HEK293 (cell line): ENCODE measurements around the gene ZNF260.
"Not testable (repeated sequence)": the region's sequence is repeated elsewhere in the genome, so short reads cannot be mapped to it uniquely, and the experiment has no call there.

ENCODE experiments used
- CTCF ChIA-PET: fragments of 350-600 bp; formaldehyde crosslinking; extraction: SDS; loops from one replicate; lab custom pipeline; 2021; ENCODE audit warnings: antibody characterized with exemption; lab: Yijun Ruan, JAX
- POLR2A ChIA-PET: fragments of 300-600 bp; formaldehyde crosslinking; extraction: SDS; loops from one replicate; lab custom pipeline; 2020; ENCODE audit warnings: antibody characterized with exemption, inconsistent platforms; lab: Yijun Ruan, JAX
- H3K27ac ChIP-seq: fragments of 200-500 bp; sonication (Bioruptor generic); 2 replicates; pipeline ENCODE4 v1.5.1; 2014; ENCODE audit warnings: low read depth, low read length, control low read depth, inconsistent platforms; ENCODE audit errors: extremely low read depth
- H3K36me3 ChIP-seq, 2 experiments: fragments of 200-500 bp in 1 of 2; sonication (Bioruptor generic) in 1 of 2; 1 replicate in 1 of 2; 2 replicates in 1 of 2; pipeline ENCODE4 v1.5.1; 2014 to 2017; ENCODE audit warnings: inconsistent platforms in 2 of 2, low read length in 2 of 2; ENCODE audit not compliant: control insufficient read depth in 2 of 2, insufficient read depth in 1 of 2
- H3K4me1 ChIP-seq: fragments of 200-500 bp; sonication (Bioruptor generic); 2 replicates; pipeline ENCODE4 v1.5.1; 2014; ENCODE audit warnings: mild to moderate bottlenecking, low read length, inconsistent platforms; ENCODE audit not compliant: control insufficient read depth, insufficient read depth
- H3K4me3 ChIP-seq: 2 replicates; pipeline ENCODE4 v1.5.1; 2011; ENCODE audit warnings: low read depth, mild to moderate bottlenecking, control low read depth, low read length, moderate library complexity
- H3K9me3 ChIP-seq: fragments of 200-500 bp; sonication (Bioruptor generic); 2 replicates; pipeline ENCODE4 v1.5.1; 2014; ENCODE audit warnings: low read depth, low read length, inconsistent platforms; ENCODE audit not compliant: control insufficient read depth, insufficient read depth
- BCL11B ChIP-seq: fragments of 450-650 bp; formaldehyde crosslinking; IDR thresholded peaks from 2 replicates; pipeline ENCODE4 v1.5.1; 2016; ENCODE audit warnings: low read depth, missing biosample characterization, missing genetic modification characterization
- SETDB1 ChIP-seq: IDR thresholded peaks from one replicate; pipeline ENCODE4 v1.6.1; 2017; ENCODE audit warnings: mild to moderate bottlenecking, low read length, moderate library complexity, mixed read lengths; ENCODE audit not compliant: insufficient read length
- YY1 ChIP-seq: fragments of 450-650 bp; formaldehyde crosslinking; IDR thresholded peaks from 2 replicates; pipeline ENCODE4 v1.5.1; 2018; ENCODE audit warnings: missing biosample characterization, missing genetic modification characterization
- ZNF146 ChIP-seq: fragments of 450-650 bp; formaldehyde crosslinking; IDR thresholded peaks from 2 replicates; pipeline ENCODE4 v1.5.1; 2016; ENCODE audit warnings: missing biosample characterization, missing genetic modification characterization
- ZNF2 ChIP-seq: fragments of 450-650 bp; formaldehyde crosslinking; IDR thresholded peaks from 2 replicates; pipeline ENCODE4 v1.5.1; 2016; ENCODE audit warnings: missing biosample characterization, missing genetic modification characterization
- ZNF223 ChIP-seq: fragments of 450-650 bp; formaldehyde crosslinking; IDR thresholded peaks from 2 replicates; pipeline ENCODE4 v1.5.1; 2016; ENCODE audit warnings: missing biosample characterization, missing genetic modification characterization
- ZNF558 ChIP-seq: fragments of 450-650 bp; formaldehyde crosslinking; IDR thresholded peaks from 2 replicates; pipeline ENCODE4 v1.5.1; 2016; ENCODE audit warnings: missing biosample characterization, missing genetic modification characterization
- ZNF585B ChIP-seq: fragments of 450-650 bp; formaldehyde crosslinking; IDR thresholded peaks from 2 replicates; pipeline ENCODE4 v1.5.1; 2016; ENCODE audit warnings: missing biosample characterization, missing genetic modification characterization
- ZNF654 ChIP-seq: fragments of 450-650 bp; formaldehyde crosslinking; IDR thresholded peaks from 2 replicates; pipeline ENCODE4 v1.5.1; 2016; ENCODE audit warnings: low read depth, missing biosample characterization, missing genetic modification characterization
- ZNF76 ChIP-seq: fragments of 450-650 bp; formaldehyde crosslinking; IDR thresholded peaks from 2 replicates; pipeline ENCODE4; 2016; ENCODE audit warnings: low read depth, missing biosample characterization, missing genetic modification characterization, borderline replicate concordance
- ZSCAN5A ChIP-seq: fragments of 450-650 bp; formaldehyde crosslinking; IDR thresholded peaks from 2 replicates; pipeline ENCODE4 v1.5.1; 2016; ENCODE audit warnings: missing biosample characterization, missing genetic modification characterization
- TF ChIP-seq, protein P1 (sequence below): fragments of 450-650 bp; formaldehyde crosslinking; IDR thresholded peaks from 2 replicates; pipeline ENCODE4 v1.5.1; 2016; ENCODE audit warnings: missing biosample characterization, missing genetic modification characterization
- TF ChIP-seq, protein P2 (sequence below): IDR thresholded peaks from 2 replicates; pipeline ENCODE4 v1.6.1; 2011; ENCODE audit warnings: mild to moderate bottlenecking, low read depth, low read length, borderline replicate concordance
- TF ChIP-seq, protein P3 (sequence below): fragments of 450-650 bp; formaldehyde crosslinking; IDR thresholded peaks from 2 replicates; pipeline ENCODE4 v1.5.1; 2016; ENCODE audit warnings: missing biosample characterization, missing genetic modification characterization
- TF ChIP-seq, protein P4 (sequence below): fragments of 450-650 bp; formaldehyde crosslinking; IDR thresholded peaks from 2 replicates; pipeline ENCODE4 v1.5.1; 2016; ENCODE audit warnings: missing biosample characterization, missing genetic modification characterization
- TF ChIP-seq, protein P5 (sequence below): fragments of 450-650 bp; formaldehyde crosslinking; IDR thresholded peaks from 2 replicates; pipeline ENCODE4 v1.5.1; 2016; ENCODE audit warnings: missing biosample characterization, missing genetic modification characterization

Gene ZNF260

DNA sequence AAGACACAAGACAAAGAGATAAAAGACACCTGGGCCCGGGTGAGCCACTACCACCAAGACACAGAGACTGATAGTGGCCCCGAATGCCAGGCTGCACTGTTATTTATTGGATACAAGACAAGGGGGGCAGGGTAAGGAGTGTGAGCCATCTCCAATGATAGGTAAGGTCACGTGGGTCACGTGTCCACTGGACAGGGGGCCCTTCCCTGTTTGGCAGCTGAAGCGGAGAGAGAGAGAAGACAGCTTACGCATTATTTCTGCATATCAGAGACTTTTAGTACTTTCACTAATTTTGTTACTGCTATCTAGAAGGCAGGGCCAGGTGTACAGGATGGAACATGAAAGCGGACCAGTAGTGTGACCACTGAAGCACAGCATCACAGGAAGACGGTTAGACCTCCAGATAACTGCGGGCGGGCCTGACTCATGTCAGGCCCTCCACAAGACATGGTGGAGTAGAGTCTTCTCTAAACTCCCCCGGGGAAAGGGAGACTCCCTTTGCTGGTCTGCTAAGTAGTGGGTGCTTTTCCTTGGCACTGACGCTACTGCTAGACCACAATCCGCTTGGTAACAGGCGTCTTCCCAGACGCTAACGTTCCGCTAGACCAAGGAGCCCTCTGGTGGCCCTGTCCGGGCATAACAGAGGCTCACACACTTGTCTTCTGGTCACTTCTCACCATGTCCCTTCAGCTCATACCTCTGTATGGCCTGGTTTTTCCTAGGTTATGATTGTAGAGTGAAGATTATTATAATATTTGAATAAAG is 35.2 kb downstream of the ZNF260 start:
- ChIA-PET CTCF (interaction anchor here (0.6 to 1.2 kb wide), 7 partner anchors 11 to 365 kb away, joined by 3 read pairs; no protein-coding TSS in a partner anchor), POLR2A (interaction anchor here (0.6 kb wide), 1 partner anchor 242 kb away, joined by 5 read pairs; no protein-coding TSS in a partner anchor)
- not testable (repeated sequence) for H3K4me1 ChIP-seq, H3K27ac ChIP-seq, H3K36me3 ChIP-seq, H3K9me3 ChIP-seq, H3K4me3 ChIP-seq
- TF ChIP-seq ZNF654 (tag by site-specific recombination) (peak; percentile 57), SETDB1 (peak; percentile 79), ZSCAN5A (tag by site-specific recombination) (0 out of 2 replicates have a peak, but pooled peaks have one; percentile 36), ZNF2 (tag by site-specific recombination) (0 out of 2 replicates have a peak, but pooled peaks have one; percentile 54)

GRCh38 chr19:36490846-36491245 is 37.2 kb downstream of the ZNF260 start:
- H3K4me3 ChIP-seq, CTCF ChIA-PET, H3K9me3 ChIP-seq, H3K4me1 ChIP-seq, H3K36me3 ChIP-seq, H3K27ac ChIP-seq: not testable (repeated sequence)
- POLR2A ChIA-PET: interaction anchor here (1.6 kb wide), 1 partner anchor 976 kb away, joined by 4 read pairs; the partner anchor contains the start of gene ZNF569

DNA sequence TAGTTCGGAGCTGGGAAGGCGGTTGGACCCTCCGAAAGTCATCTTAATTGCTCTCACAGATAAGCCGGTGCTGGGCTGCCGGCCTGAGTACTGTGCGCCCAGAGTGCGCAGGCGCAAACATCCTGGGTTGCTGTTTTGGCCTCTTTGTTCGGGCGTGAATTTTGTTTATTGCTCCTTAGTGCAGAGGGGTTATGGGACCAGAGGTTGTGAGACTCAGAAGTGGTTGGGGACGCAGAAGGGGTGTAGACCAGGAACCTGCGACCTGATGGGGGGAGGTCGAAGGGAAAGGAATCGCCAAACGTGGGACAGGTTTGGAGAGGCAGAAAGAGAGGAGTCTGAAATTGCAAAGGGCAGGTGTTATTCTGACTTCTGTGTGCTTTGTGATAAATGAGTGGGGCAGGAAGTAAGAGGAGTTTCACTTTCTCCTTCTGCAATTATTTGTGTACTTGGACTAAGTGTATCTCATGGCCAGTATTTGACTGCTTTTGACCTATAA is 38.1 kb downstream of the ZNF260 start:
- ChIA-PET CTCF (no interaction called here), POLR2A (interaction anchor here (0.9 to 2.3 kb wide), 24 partner anchors 8 to 1104 kb away, joined by 3 to 56 read pairs (median 6); partner anchors contain the start of genes CAPNS1, POLR2I, TBCB and ZFP14)
- H3K36me3 ChIP-seq: peaks cover 0 to 16% of the 10 kb centered on the region in 2 experiments; a peak in 2 of 3 replicates
- 0 out of 2 replicates have a peak, but pooled peaks cover 2% of the 10 kb centered on the region for H3K4me1 ChIP-seq
- H3K27ac ChIP-seq: peak overlapping the region; percentile 95
- peaks cover 3% of the 10 kb centered on the region for H3K9me3 ChIP-seq
- peak overlapping the region; percentile 58 for H3K4me3 ChIP-seq
- TF ChIP-seq, protein P1, sequence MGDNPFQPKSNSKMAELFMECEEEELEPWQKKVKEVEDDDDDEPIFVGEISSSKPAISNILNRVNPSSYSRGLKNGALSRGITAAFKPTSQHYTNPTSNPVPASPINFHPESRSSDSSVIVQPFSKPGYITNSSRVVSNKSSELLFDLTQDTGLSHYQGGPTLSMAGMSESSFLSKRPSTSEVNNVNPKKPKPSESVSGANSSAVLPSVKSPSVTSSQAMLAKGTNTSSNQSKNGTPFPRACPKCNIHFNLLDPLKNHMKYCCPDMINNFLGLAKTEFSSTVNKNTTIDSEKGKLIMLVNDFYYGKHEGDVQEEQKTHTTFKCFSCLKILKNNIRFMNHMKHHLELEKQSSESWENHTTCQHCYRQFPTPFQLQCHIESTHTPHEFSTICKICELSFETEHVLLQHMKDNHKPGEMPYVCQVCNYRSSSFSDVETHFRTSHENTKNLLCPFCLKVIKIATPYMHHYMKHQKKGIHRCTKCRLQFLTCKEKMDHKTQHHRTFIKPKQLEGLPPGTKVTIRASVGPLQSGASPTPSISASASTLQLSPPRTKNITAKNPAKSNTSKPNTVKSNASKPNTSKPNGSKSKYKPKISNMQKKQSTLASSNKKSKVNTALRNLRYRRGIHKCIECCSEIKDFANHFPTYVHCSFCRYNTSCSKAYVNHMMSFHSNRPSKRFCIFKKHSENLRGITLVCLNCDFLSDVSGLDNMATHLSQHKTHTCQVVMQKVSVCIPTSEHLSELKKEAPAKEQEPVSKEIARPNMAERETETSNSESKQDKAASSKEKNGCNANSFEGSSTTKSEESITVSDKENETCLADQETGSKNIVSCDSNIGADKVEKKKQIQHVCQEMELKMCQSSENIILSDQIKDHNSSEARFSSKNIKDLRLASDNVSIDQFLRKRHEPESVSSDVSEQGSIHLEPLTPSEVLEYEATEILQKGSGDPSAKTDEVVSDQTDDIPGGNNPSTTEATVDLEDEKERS (tag by site-specific recombination): peak; percentile 76
- no peak for TF ChIP-seq ZNF223 (tag by site-specific recombination)
- 0 out of 2 replicates have a peak, but pooled peaks have one; percentile 24 for TF ChIP-seq ZNF146
- no peak for TF ChIP-seq ZNF76
- TF ChIP-seq, protein P2, sequence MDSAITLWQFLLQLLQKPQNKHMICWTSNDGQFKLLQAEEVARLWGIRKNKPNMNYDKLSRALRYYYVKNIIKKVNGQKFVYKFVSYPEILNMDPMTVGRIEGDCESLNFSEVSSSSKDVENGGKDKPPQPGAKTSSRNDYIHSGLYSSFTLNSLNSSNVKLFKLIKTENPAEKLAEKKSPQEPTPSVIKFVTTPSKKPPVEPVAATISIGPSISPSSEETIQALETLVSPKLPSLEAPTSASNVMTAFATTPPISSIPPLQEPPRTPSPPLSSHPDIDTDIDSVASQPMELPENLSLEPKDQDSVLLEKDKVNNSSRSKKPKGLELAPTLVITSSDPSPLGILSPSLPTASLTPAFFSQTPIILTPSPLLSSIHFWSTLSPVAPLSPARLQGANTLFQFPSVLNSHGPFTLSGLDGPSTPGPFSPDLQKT: no peak
- TF ChIP-seq ZNF558 (tag by site-specific recombination): peak; percentile 7
- TF ChIP-seq, protein P3, sequence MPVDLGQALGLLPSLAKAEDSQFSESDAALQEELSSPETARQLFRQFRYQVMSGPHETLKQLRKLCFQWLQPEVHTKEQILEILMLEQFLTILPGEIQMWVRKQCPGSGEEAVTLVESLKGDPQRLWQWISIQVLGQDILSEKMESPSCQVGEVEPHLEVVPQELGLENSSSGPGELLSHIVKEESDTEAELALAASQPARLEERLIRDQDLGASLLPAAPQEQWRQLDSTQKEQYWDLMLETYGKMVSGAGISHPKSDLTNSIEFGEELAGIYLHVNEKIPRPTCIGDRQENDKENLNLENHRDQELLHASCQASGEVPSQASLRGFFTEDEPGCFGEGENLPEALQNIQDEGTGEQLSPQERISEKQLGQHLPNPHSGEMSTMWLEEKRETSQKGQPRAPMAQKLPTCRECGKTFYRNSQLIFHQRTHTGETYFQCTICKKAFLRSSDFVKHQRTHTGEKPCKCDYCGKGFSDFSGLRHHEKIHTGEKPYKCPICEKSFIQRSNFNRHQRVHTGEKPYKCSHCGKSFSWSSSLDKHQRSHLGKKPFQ: no peak
- TF ChIP-seq, protein P4, sequence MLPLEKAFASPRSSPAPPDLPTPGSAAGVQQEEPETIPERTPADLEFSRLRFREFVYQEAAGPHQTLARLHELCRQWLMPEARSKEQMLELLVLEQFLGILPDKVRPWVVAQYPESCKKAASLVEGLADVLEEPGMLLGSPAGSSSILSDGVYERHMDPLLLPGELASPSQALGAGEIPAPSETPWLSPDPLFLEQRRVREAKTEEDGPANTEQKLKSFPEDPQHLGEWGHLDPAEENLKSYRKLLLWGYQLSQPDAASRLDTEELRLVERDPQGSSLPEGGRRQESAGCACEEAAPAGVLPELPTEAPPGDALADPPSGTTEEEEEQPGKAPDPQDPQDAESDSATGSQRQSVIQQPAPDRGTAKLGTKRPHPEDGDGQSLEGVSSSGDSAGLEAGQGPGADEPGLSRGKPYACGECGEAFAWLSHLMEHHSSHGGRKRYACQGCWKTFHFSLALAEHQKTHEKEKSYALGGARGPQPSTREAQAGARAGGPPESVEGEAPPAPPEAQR (tag by site-specific recombination): 0 out of 2 replicates have a peak, but pooled peaks have one; percentile 65
- peak; percentile 21; the same call in 1 of the 2 replicates for TF ChIP-seq ZNF585B (tag by site-specific recombination)
- TF ChIP-seq, protein P5, sequence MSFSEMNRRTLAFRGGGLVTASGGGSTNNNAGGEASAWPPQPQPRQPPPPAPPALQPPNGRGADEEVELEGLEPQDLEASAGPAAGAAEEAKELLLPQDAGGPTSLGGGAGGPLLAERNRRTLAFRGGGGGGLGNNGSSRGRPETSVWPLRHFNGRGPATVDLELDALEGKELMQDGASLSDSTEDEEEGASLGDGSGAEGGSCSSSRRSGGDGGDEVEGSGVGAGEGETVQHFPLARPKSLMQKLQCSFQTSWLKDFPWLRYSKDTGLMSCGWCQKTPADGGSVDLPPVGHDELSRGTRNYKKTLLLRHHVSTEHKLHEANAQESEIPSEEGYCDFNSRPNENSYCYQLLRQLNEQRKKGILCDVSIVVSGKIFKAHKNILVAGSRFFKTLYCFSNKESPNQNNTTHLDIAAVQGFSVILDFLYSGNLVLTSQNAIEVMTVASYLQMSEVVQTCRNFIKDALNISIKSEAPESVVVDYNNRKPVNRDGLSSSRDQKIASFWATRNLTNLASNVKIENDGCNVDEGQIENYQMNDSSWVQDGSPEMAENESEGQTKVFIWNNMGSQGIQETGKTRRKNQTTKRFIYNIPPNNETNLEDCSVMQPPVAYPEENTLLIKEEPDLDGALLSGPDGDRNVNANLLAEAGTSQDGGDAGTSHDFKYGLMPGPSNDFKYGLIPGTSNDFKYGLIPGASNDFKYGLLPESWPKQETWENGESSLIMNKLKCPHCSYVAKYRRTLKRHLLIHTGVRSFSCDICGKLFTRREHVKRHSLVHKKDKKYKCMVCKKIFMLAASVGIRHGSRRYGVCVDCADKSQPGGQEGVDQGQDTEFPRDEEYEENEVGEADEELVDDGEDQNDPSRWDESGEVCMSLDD (tag by site-specific recombination): peak; percentile 27; the same call in 1 of the 2 replicates
- TF ChIP-seq BCL11B (tag by site-specific recombination): no peak
- TF ChIP-seq YY1 (tag by site-specific recombination): no peak
